Activated gamma-delta T cell treated with anti-CD3 and anti-CD28 coated beads, Interleukin-2, amount 50 U/mL, for 16 hours (primary cell): Measurements from ENCODE around the gene TRMT112.

Experiments
- DNase-seq: peaks from one replicate; pipeline ENCODE4 v3.0.0-alpha.2; 2020; ENCODE audit warnings: low read depth

The TRMT112 gene

DNA sequence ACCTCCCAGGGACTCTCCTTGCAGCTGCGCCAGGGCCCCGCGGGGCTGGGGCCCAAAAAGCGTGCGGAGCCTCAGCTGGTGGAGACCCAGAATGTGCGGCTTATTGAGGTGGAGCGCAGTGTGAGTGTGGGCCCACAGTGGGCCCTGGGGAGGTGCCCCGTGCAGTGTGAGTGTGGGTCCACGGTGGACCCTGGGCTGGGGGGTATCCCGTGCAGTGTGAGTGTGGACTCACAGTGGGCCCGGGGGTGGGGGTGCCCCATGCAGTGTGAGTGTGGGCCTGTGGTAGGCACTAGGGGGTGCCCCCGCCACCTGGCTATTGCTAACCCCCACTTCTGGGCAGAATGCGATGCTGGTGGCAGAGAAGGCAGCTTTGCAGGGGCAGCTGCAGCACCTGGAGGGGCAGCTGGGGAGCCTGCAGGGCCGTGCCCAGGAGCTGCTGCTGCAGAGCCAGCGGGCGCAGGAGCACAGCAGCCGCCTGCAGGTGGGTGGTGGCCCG lies 33.8 kb upstream of the TRMT112 start:
- no peak for DNase-seq

DNA sequence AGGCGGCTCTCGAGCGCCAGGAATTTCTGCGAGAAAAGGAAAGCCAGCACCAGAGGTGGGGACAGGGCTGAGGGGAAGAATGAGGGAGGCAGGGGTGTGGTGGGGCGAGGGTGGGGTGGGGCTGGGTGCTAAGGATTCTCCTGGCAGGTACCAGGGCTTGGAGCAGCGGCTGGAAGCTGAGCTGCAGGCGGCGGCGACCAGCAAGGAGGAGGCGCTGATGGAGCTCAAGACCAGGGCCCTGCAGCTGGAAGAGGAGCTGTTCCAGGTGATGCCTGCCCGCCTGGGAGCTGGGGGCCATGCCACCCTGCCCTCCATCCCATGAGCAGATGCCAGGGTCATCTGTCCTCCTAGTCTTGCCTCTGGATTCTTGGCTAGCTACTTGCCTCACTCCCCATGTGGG lies 32.0 kb upstream of the TRMT112 start:
- DNase-seq = no peak

DNA sequence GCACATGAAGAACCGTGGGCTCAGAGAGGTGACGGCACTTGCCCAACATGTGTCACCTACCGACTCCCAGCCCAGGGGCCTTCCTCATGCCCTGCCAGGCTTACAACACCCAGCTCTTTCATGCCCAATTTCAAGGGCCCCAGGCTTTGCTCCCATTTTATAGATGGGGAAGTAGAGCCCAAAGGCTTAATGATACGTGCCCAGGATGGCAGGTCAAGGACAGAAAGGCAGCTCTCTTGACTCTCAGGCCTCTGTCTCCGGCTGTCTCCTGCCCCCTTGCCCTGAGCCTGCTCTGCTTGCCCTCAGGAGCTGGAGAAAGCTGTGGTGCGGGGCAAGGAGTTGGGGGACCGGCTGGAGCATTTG lies 31.6 kb upstream of the TRMT112 start:
- DNase-seq = no peak

DNA sequence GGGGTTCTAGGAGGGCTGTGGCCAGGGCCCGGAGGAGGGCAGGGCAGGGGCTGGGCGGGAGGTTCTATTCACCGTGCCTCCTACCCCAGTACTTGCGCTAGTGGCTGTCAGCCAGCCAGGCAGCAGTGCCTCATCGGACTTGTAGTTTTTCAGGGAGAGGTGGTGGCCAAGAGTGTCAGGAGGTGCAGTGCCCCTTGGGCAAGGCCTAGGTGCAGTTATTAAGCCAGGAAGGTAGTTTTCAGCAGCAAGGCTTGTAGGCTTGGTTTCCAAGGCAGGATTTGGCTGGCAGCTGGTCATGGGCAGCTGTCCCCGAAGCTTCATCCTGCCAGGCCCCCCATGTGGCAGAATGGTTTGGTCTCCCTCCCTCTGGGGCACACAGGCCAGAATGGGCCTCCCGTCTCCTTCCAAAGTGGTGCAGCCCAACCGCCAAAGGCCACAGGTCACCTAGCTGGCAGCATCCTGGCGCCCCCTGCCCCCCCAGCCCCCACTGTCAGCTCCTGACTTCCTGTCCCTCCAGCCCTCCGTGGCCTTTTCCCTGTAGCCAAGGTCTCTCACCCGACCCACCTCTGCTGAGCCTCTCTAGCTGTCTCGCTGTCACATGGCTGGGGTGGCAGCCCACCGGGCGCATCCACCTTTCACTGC lies 31.1 kb upstream of the TRMT112 start:
- DNase-seq = no peak

DNA sequence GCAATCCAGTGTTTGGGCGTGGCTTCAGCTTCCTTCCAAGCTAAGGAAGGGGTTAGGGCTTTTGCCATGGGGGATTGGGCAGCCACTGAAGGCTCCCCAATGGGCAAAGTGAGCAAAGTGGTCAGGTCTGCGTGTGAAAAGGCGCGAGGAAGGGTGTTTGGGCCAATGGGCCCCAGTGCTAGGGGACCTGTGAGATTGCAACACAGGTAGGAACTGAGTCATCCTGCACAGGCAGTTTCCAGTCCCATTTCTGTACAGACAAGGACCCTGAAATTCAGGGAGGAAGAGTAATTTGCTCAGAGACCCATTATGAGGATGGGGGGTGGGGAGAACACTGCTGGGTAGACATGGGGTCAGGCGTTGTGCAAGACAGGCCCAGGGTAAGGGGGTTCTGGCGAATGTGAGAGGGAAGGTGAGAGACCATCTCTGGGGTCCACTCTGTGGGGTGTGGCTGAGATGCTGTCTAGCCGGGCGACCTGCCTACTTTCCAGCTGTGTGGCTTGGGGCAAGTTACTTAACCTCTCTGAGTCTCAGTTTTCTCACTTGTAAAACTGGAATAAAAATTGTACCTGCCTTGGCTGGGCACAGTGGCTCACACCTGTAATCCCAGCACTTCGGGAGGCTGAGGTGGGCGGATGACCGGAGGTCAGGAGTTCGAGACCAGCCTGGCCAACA lies 30.0 kb upstream of the TRMT112 start:
- DNase-seq = no peak

DNA sequence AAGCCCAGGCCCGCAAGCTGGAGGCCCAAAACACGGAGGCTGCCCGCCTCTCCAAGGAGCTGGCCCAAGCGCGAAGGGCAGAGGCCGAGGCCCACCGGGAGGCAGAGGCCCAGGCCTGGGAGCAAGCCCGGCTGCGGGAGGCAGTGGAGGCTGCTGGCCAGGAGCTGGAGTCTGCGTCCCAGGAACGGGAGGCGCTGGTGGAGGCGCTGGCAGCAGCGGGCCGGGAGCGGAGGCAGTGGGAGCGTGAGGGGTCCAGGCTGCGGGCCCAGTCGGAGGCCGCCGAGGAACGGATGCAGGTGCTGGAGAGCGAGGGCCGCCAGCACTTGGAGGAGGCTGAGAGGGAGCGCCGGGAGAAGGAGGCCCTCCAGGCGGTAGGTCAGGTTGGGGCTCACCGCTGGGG lies 27.4 kb upstream of the TRMT112 start:
- DNase-seq = no peak

DNA sequence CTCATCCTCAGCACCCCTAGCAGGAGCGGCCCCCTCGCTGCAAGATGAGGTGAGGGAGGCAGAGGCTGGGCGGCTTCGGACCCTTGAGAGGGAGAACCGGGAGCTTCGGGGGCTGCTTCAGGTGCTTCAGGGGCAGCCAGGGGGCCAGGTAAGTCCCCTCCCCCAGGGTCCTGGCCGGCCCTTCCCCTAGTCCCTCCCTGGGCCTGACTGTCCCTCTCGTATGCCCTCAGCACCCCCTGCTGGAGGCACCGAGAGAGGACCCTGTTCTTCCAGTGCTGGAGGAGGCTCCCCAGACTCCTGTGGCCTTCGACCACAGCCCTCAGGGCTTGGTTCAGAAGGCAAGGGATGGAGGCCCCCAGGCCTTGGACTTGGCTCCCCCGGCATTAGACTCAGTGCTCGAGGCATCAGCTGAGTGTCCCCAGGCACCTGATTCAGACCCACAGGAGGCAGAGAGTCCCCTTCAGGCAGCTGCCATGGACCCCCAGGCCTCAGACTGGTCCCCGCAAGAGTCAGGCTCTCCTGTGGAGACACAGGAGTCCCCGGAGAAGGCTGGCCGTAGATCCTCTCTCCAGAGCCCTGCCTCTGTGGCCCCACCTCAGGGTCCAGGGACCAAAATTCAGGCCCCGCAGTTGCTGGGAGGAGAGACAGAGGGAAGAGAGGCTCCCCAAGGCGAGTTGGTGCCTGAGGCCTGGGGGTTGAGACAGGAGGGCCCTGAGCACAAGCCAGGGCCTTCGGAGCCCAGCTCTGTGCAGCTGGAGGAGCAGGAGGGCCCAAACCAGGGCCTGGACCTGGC lies 26.6 kb upstream of the TRMT112 start:
- DNase-seq = no peak

GRCh38 chr11:64342869-64343745 lies 25.7 kb upstream of the TRMT112 start:
- DNase-seq = no peak

GRCh38 chr11:64341851-64342791 lies 24.8 kb upstream of the TRMT112 start:
- DNase-seq = peak; percentile 80

GRCh38 chr11:64341429-64341828 lies 24.1 kb upstream of the TRMT112 start:
- DNase-seq = no peak

DNA sequence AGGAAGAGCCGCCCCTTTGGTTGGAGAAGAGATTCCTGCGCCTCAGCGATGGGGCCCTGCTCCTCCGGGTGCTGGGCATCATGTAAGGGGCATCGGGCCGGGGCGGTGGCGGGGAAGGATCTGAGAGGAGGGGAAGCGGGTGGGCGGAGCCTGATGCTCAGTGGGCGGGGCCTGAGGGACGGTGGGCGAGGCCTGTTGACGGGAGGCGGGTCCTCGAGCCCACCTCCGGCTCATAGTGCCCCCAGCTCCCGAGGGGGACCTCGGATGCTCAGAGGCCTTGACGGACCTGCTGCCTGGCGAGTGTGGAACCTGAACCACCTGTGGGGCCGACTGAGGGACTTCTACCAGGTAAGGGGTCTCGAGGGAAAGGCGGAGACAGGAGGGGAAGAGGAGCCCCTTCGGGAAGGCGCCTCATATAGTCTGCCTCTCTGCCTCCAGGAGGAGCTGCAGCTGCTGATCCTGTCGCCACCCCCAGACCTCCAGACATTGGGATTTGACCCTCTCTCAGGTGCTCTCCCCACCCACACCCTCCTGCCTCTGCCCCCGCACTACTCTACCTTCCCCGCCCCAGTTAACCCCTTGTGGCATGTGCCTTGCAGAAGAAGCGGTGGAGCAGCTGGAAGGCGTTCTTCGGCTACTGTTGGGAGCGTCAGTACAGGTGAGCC lies 23.4 kb upstream of the TRMT112 start:
- peak; percentile 73 for DNase-seq

DNA sequence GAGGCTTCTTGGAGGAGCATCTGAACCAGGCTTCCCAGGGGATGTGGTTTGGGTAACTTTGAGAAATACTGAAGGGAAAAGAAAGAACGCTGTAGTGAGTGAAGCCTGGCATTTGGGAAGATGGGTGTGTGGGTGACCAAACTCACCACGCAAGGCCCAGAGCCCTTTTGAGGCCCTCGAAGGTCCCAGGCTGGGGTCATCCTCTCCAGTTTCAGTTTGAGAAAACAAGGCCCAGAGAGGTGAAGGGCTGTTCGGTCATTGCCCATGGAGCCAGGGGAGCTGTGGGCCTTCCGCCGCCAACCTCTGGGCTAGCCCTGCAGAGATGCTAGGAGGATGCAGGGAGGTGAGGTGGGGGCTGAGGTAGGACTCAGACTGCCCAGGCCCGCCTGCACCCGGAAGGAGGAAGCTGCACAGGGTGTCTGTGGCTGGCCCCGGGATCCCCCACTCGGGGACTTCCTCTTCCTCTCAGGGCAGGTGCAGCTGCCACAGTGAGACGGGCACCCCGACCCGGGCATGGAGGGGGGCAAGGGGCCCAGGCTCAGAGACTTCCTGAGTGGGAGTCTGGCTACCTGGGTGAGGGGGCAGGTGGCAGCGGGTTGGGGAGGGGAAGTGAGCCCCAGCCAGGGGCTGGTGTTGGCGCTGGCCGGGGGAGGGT lies 22.5 kb upstream of the TRMT112 start, which contains the start of gene CCDC88B:
TSS of gene CCDC88B (plus strand) at position 451 of the 655 bp plus-strand sequence. CDS start at position 514, 63 bp downstream.
- peak; percentile 85 for DNase-seq

- no peak for DNase-seq
Observed at GRCh38 chr11:64339286-64339685, 21.9 kb upstream of the TRMT112 start.

- no peak for DNase-seq
Observed at GRCh38 chr11:64338716-64339115, 21.4 kb upstream of the TRMT112 start.

DNA sequence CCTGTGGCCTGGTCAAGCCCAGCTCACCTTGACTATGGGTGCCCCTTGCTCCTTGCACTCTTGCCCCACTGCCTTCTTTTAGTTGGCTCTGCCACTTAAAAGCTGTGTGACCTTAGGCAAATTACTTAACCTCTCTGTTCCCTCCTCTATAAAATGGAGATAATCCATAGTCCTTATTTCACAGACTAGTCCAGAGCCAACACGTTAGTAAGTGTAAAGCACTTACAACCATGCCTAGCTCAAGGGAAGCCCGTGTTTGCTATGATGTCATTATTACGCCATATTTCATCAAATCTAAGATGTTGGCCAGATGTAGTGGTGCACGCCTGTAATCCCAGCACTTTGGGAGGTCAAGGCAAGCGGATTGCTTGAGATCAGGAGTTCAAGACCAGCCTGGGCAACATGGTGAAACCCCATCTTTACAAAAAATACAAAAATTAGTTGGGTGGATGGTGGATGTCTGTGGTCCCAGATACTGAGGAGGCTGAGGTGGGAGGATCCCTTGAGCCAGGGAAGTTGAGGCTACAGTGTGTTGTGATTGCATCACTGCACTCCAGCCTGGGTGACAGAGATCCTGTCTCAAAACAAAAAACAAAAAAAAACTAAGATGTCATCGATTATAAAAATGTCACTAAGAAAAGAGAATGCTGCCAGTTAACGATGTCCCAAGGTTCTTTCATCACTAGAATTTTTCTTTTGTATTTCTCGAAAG lies 20.3 kb upstream of the TRMT112 start:
- DNase-seq = no peak

DNA sequence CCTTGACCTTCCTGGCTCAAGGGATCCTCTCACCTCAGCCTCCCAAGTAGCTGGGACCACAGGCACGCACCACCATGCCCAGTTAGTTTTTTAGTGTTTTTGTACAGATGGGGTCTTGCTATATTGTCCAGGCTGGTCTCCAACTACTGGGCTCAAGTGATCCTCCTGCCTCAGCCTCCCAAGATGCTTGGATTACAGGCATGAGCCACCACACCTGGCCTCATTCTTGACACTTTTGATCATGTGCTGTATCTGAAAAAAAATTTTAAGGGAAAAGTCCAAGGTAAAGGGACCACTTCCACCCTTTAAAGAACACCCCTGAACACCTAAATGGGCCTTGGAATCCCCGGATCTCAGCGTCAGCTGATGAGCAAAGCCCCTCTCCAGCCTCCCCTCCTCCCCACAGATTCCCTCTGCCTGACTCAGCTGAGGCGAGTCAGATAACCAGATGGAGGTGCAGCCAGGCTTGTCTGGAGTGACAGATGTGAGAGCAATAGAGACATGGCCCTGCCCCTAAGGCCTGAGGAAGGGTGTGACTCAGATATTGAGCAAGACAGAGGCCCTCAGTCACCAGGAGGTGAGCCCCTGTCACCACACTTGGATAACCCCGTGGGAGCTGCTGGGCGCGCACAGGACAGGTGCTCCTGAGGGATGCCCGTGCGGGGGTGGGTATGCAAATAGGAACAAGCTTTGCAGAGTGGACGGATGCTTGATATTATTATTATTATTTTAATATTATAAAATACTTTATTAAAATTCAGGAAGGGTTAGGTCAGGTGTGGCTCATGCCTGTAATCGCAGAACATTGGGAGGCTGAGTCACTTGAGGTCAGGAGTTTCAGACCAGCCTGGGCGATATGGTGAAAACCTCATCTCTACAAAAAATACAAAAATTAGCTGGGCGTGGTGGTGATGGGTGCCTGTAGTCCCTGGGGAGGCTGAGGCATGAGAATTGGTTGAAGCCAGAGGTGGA lies 17.7 kb upstream of the TRMT112 start:
- DNase-seq = no peak

DNA sequence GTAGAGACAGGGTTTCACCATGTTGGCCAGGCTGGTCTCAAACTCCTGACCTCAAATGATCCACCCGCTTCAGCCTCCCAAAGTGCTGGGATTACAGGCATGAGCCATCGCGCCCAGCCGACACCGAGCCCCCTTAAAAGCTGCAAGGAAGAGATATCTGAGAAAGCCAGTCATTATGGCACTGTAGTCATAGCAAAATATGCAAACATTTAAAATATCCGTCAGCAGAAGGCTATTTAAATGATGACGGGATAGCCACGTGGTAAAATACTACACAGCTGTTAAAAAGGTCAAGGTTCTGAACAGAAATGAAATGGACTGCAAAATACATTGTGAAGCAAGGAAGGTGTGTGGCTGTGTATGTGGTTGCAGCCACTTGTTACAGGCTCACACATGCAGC lies 16.2 kb upstream of the TRMT112 start:
- DNase-seq = no peak
